GM12891 (cell line): ENCODE measurements around the gene MAPT.

Source experiments
- PAX5 ChIP-seq: IDR thresholded peaks from 2 replicates; pipeline ENCODE4 v1.6.1; 2011; ENCODE audit warnings: low read length, moderate library complexity, mild to moderate bottlenecking; ENCODE audit not compliant: insufficient read depth, severe bottlenecking
- POLR2A ChIP-seq: IDR thresholded peaks from 2 replicates; pipeline ENCODE4 v1.6.1; 2011; ENCODE audit warnings: low read depth, low read length, control low read depth
- POLR2AphosphoS5 ChIP-seq: IDR thresholded peaks from 2 replicates; pipeline ENCODE4 v1.6.1; 2011; ENCODE audit warnings: low read depth, low read length, control low read depth
- SPI1 ChIP-seq: IDR thresholded peaks from 2 replicates; pipeline ENCODE4 v1.6.1; 2011; ENCODE audit warnings: low read depth, low read length, control low read depth
- TAF1 ChIP-seq: IDR thresholded peaks from 2 replicates; pipeline ENCODE4 v1.6.1; 2011; ENCODE audit warnings: low read depth, low read length, control low read depth

- TF ChIP-seq POLR2A: no peak
- TF ChIP-seq PAX5: no peak
- no peak for TF ChIP-seq POLR2AphosphoS5
- no peak for TF ChIP-seq SPI1
- TF ChIP-seq TAF1: no peak
These were observed 116.3 kb downstream of the MAPT start for GRCh38 chr17:46010597-46011186.
